ENCODE measurements around the gene PRKAR2A.
"Not testable (repeated sequence)": the region's sequence is repeated elsewhere in the genome, so short reads cannot be mapped to it uniquely, and the experiment has no call there.

PRKAR2A gene

GRCh38 chr3:48750856-48751255, 96.8 kb downstream of the PRKAR2A start:
- Histone ChIP-seq H3K27me3 (ENCODE audit: control insufficient read depth in 2 of 2, insufficient read depth in 2 of 2, low read length in 2 of 2) (no peaks in the 10 kb centered on the region), H3K36me3 (ENCODE audit: control insufficient read depth in 2 of 2, insufficient read depth in 2 of 2, low read length in 2 of 2) (peaks cover 22 to 30% of the 10 kb centered on the region in 2 donors), H3K27ac (ENCODE audit: low read depth in 2 of 2, low read length in 2 of 2) (no peak overlapping the region), H3K9ac (ENCODE audit: low read depth in 1 of 2, low read length in 2 of 2) (no peak overlapping the region), H3K9me3 (ENCODE audit: control insufficient read depth in 2 of 2, low read length in 2 of 2) (no peaks in the 10 kb centered on the region), H3K4me1 (ENCODE audit: control insufficient read depth in 2 of 2, insufficient read depth in 2 of 2, low read length in 2 of 2) (peaks cover 0 to 3% of the 10 kb centered on the region in 2 donors), H3K4me3 (ENCODE audit: low read length in 2 of 2) (no peak overlapping the region)

- Histone ChIP-seq H3K9ac (ENCODE audit: low read depth in 1 of 2, low read length in 2 of 2) (no peak overlapping the region), H3K27ac (ENCODE audit: low read depth in 2 of 2, low read length in 2 of 2) (no peak overlapping the region), H3K36me3 (ENCODE audit: control insufficient read depth in 2 of 2, insufficient read depth in 2 of 2, low read length in 2 of 2) (peaks cover 22 to 30% of the 10 kb centered on the region in 2 donors), H3K9me3 (ENCODE audit: control insufficient read depth in 2 of 2, low read length in 2 of 2) (no peaks in the 10 kb centered on the region), H3K4me3 (ENCODE audit: low read length in 2 of 2) (no peak overlapping the region), H3K4me1 (ENCODE audit: control insufficient read depth in 2 of 2, insufficient read depth in 2 of 2, low read length in 2 of 2) (peaks cover 0 to 3% of the 10 kb centered on the region in 2 donors), H3K27me3 (ENCODE audit: control insufficient read depth in 2 of 2, insufficient read depth in 2 of 2, low read length in 2 of 2) (no peaks in the 10 kb centered on the region)
Observed at GRCh38 chr3:48748754-48749153, 98.9 kb downstream of the PRKAR2A start.

DNA sequence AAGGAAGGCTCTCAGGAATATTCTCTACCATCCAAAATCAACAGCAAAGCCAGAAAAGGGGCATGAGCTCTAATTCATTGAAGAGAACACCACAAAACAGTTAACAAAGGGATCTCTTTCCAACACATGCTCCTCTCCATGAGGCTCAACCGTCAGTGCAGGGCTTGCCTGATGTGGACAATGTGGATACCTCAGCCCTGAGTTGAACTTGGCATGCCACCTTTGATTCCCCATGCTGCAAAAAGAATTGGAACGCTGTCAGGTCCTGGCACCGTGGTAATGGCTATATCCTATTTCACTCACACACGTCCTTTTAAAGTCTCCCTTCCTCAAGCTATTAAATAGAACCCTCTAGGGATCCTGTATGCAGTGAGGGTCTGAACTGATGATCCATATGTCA, 100.0 kb downstream of the PRKAR2A start:
- H3K9ac ChIP-seq (ENCODE audit: low read depth in 1 of 2, low read length in 2 of 2): no peak overlapping the region
- peak overlapping the region; percentile 21 to 49 for H3K27ac ChIP-seq (ENCODE audit: low read depth in 2 of 2, low read length in 2 of 2)

DNA sequence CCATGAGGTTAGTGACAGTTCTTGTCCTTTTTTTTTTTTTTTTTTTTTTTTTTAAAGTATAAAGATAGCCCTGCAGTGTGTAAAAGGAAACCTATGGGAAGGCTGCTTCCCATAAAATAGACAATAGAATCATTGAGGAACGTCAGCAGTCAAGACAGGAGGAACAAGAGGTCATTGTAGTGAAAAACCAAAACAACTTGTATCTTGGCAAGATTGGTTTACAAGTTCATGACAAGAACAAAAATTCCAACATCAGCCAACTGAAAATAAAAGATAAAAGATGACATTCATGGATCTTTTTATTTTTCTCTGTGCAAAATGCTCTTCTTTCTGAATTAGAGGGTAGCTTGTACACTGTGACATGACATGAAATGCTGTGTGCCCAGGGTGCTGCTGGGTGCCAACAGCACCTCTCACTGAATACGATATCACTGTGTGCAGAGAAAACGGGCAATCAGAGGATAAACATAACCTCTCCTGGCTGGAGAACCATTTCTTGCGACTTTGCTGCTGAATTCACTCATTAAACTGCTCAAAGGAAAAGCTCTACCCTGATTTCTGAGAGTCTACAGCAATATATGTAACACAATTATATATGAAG, 100.6 kb downstream of the PRKAR2A start:
- Histone ChIP-seq H3K9me3 (ENCODE audit: control insufficient read depth in 2 of 2, low read length in 2 of 2) (no peaks in the 10 kb centered on the region), H3K9ac (ENCODE audit: low read depth in 1 of 2, low read length in 2 of 2) (no peak overlapping the region), H3K27me3 (ENCODE audit: control insufficient read depth in 2 of 2, insufficient read depth in 2 of 2, low read length in 2 of 2) (no peaks in the 10 kb centered on the region)

More for the DNA sequence above, 100.0 kb downstream of the PRKAR2A start:
- Histone ChIP-seq H3K27me3 (ENCODE audit: control insufficient read depth in 2 of 2, insufficient read depth in 2 of 2, low read length in 2 of 2) (no peaks in the 10 kb centered on the region), H3K9me3 (ENCODE audit: control insufficient read depth in 2 of 2, low read length in 2 of 2) (no peaks in the 10 kb centered on the region), H3K4me1 (ENCODE audit: control insufficient read depth in 2 of 2, insufficient read depth in 2 of 2, low read length in 2 of 2) (peaks cover 0 to 3% of the 10 kb centered on the region in 2 donors), H3K4me3 (ENCODE audit: low read length in 2 of 2) (no peak overlapping the region), H3K36me3 (ENCODE audit: control insufficient read depth in 2 of 2, insufficient read depth in 2 of 2, low read length in 2 of 2) (peaks cover 20 to 30% of the 10 kb centered on the region in 2 donors)

GRCh38 chr3:48743773-48744172, 103.9 kb downstream of the PRKAR2A start:
- Histone ChIP-seq H3K4me3 (ENCODE audit: low read length in 2 of 2) (no peak overlapping the region), H3K27ac (ENCODE audit: low read depth in 2 of 2, low read length in 2 of 2) (no peak overlapping the region), H3K36me3 (ENCODE audit: control insufficient read depth in 2 of 2, insufficient read depth in 2 of 2, low read length in 2 of 2) (peaks cover 5 to 9% of the 10 kb centered on the region in 2 donors), H3K9ac (ENCODE audit: low read depth in 1 of 2, low read length in 2 of 2) (no peak overlapping the region), H3K4me1 (ENCODE audit: control insufficient read depth in 2 of 2, insufficient read depth in 2 of 2, low read length in 2 of 2) (peaks cover 23 to 26% of the 10 kb centered on the region in 2 donors), H3K27me3 (ENCODE audit: control insufficient read depth in 2 of 2, insufficient read depth in 2 of 2, low read length in 2 of 2) (no peaks in the 10 kb centered on the region), H3K9me3 (ENCODE audit: control insufficient read depth in 2 of 2, low read length in 2 of 2) (no peaks in the 10 kb centered on the region)

More for the DNA sequence above, 100.6 kb downstream of the PRKAR2A start:
- H3K36me3 ChIP-seq (ENCODE audit: control insufficient read depth in 2 of 2, insufficient read depth in 2 of 2, low read length in 2 of 2): peaks cover 20 to 29% of the 10 kb centered on the region in 2 donors
- H3K4me3 ChIP-seq (ENCODE audit: low read length in 2 of 2): no peak overlapping the region
- H3K4me1 ChIP-seq (ENCODE audit: control insufficient read depth in 2 of 2, insufficient read depth in 2 of 2, low read length in 2 of 2): peaks cover 0 to 3% of the 10 kb centered on the region in 2 donors
- H3K27ac ChIP-seq (ENCODE audit: low read depth in 2 of 2, low read length in 2 of 2): peak overlapping the region; percentile 21 to 39

DNA sequence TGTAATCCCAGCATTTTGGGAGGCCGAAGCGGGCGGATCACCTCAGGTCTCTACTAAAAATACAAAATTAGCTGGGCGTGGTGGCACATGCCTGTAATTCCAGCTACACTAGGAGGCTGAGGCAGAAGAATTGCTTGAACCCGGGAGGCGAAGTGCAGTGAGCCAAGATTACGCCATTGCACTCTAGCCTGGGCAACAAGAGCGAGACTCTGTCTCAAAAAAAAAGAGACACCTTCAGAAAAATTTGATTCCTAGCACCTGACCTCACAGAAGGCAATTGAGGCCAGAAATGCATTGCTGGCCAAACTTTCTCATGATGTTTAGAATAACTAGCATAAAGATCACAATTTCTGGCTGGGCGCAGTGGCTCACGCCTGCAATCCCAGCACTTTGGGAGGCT, 106.4 kb downstream of the PRKAR2A start:
- not testable (repeated sequence) for H3K9me3 ChIP-seq (ENCODE audit: control insufficient read depth in 2 of 2, low read length in 2 of 2); H3K36me3 ChIP-seq (ENCODE audit: control insufficient read depth in 2 of 2, insufficient read depth in 2 of 2, low read length in 2 of 2); H3K4me3 ChIP-seq (ENCODE audit: low read length in 2 of 2); H3K9ac ChIP-seq (ENCODE audit: low read depth in 1 of 2, low read length in 2 of 2); H3K27me3 ChIP-seq (ENCODE audit: control insufficient read depth in 2 of 2, insufficient read depth in 2 of 2, low read length in 2 of 2)
- H3K4me1 ChIP-seq (ENCODE audit: control insufficient read depth in 2 of 2, insufficient read depth in 2 of 2, low read length in 2 of 2): peaks cover 35 to 38% of the 10 kb centered on the region in 2 donors
- H3K27ac ChIP-seq (ENCODE audit: low read depth in 2 of 2, low read length in 2 of 2): peak overlapping the region; percentile 76 to 91

GRCh38 chr3:48739955-48740823, 107.5 kb downstream of the PRKAR2A start:
- Histone ChIP-seq H3K36me3 (ENCODE audit: control insufficient read depth in 2 of 2, insufficient read depth in 2 of 2, low read length in 2 of 2) (no peaks in the 10 kb centered on the region), H3K27ac (ENCODE audit: low read depth in 2 of 2, low read length in 2 of 2) (peak overlapping the region; percentile 76 to 91), H3K27me3 (ENCODE audit: control insufficient read depth in 2 of 2, insufficient read depth in 2 of 2, low read length in 2 of 2) (no peaks in the 10 kb centered on the region), H3K4me3 (ENCODE audit: low read length in 2 of 2) (peak overlapping the region; percentile 28 to 65), H3K9me3 (ENCODE audit: control insufficient read depth in 2 of 2, low read length in 2 of 2) (no peaks in the 10 kb centered on the region), H3K4me1 (ENCODE audit: control insufficient read depth in 2 of 2, insufficient read depth in 2 of 2, low read length in 2 of 2) (peaks cover 39 to 44% of the 10 kb centered on the region in 2 donors), H3K9ac (ENCODE audit: low read depth in 1 of 2, low read length in 2 of 2) (peak overlapping the region; percentile 35 to 50)

GRCh38 chr3:48739617-48739954, 108.1 kb downstream of the PRKAR2A start:
- peak overlapping the region; percentile 35 to 50 for H3K9ac ChIP-seq (ENCODE audit: low read depth in 1 of 2, low read length in 2 of 2)

DNA sequence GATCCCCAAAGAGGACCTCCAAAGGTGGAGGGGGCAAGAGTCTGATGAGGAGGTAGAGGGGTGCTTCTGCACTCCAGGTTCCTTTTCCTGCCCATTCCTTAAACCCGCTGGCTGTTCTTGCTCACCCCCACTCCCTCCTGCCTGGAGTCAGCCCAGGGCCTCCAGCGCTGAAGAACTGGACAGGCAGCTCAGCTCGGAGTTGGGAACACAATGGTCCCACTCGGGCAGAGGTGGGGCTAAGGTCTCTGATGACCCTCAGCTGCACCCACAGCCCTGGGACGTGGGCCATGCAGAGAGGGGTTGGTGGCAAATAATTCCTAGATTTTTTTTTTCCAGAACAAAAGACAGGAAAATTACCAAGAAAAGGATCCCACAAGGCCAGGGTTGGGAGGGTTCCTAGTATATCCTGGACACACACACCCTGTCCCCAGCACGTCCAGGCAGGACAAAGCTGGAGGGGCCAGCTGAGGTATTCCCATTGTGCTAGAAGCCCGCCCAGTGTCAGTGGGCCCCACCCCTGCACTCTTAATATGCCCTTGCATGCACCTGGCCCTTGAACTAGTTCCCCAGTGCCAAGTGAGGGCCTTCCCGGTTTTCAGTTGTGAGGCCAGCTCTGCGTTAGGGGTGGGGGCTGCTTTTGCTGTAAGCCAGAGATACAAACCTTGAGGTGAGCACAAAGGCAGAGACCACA, 108.6 kb downstream of the PRKAR2A start:
- no peaks in the 10 kb centered on the region for H3K9me3 ChIP-seq (ENCODE audit: control insufficient read depth in 2 of 2, low read length in 2 of 2)
- H3K27me3 ChIP-seq (ENCODE audit: control insufficient read depth in 2 of 2, insufficient read depth in 2 of 2, low read length in 2 of 2): no peaks in the 10 kb centered on the region
- H3K4me3 ChIP-seq (ENCODE audit: low read length in 2 of 2): peak overlapping the region; percentile 28 to 65
- H3K9ac ChIP-seq (ENCODE audit: low read depth in 1 of 2, low read length in 2 of 2): peak overlapping the region; percentile 35 to 50
- no peaks in the 10 kb centered on the region for H3K36me3 ChIP-seq (ENCODE audit: control insufficient read depth in 2 of 2, insufficient read depth in 2 of 2, low read length in 2 of 2)
- peaks cover 39 to 44% of the 10 kb centered on the region in 2 donors for H3K4me1 ChIP-seq (ENCODE audit: control insufficient read depth in 2 of 2, insufficient read depth in 2 of 2, low read length in 2 of 2)
- peak overlapping the region; percentile 76 to 91 for H3K27ac ChIP-seq (ENCODE audit: low read depth in 2 of 2, low read length in 2 of 2)

More at GRCh38 chr3:48739617-48739954, 108.1 kb downstream of the PRKAR2A start:
- Histone ChIP-seq H3K36me3 (ENCODE audit: control insufficient read depth in 2 of 2, insufficient read depth in 2 of 2, low read length in 2 of 2) (no peaks in the 10 kb centered on the region), H3K9me3 (ENCODE audit: control insufficient read depth in 2 of 2, low read length in 2 of 2) (no peaks in the 10 kb centered on the region), H3K4me1 (ENCODE audit: control insufficient read depth in 2 of 2, insufficient read depth in 2 of 2, low read length in 2 of 2) (peaks cover 39 to 44% of the 10 kb centered on the region in 2 donors), H3K4me3 (ENCODE audit: low read length in 2 of 2) (peak overlapping the region; percentile 28 to 65), H3K27ac (ENCODE audit: low read depth in 2 of 2, low read length in 2 of 2) (peak overlapping the region; percentile 76 to 91), H3K27me3 (ENCODE audit: control insufficient read depth in 2 of 2, insufficient read depth in 2 of 2, low read length in 2 of 2) (no peaks in the 10 kb centered on the region)

GRCh38 chr3:48738144-48738536, 109.5 kb downstream of the PRKAR2A start:
- H3K4me3 ChIP-seq (ENCODE audit: low read length in 2 of 2): no peak overlapping the region
- peak overlapping the region; percentile 4 to 76 for H3K27ac ChIP-seq (ENCODE audit: low read depth in 2 of 2, low read length in 2 of 2)
- no peak overlapping the region for H3K9ac ChIP-seq (ENCODE audit: low read depth in 1 of 2, low read length in 2 of 2)
- peaks cover 39 to 44% of the 10 kb centered on the region in 2 donors for H3K4me1 ChIP-seq (ENCODE audit: control insufficient read depth in 2 of 2, insufficient read depth in 2 of 2, low read length in 2 of 2)
- no peaks in the 10 kb centered on the region for H3K27me3 ChIP-seq (ENCODE audit: control insufficient read depth in 2 of 2, insufficient read depth in 2 of 2, low read length in 2 of 2)
- H3K9me3 ChIP-seq (ENCODE audit: control insufficient read depth in 2 of 2, low read length in 2 of 2): no peaks in the 10 kb centered on the region
- H3K36me3 ChIP-seq (ENCODE audit: control insufficient read depth in 2 of 2, insufficient read depth in 2 of 2, low read length in 2 of 2): no peaks in the 10 kb centered on the region
